Keratinocyte (primary cell): Measurements from ENCODE around the gene DOCK11. TPM values are rescaled to one million over a fixed set of nuclear protein-coding genes. Genes with fewer than 3 reads are reported as not detected.

Source experiments
- DNase-seq: peaks from one replicate; pipeline ENCODE4 v3.0.0-alpha.2; 2011; ENCODE audit warnings: low read depth, missing footprints, low spot score
- FAIRE-seq: peaks from 2 replicates; lab custom pipeline; 2011; peaks lifted over from hg19 to GRCh38; lab: Jason Lieb, UNC
- H2AFZ ChIP-seq: 2 replicates; pipeline ENCODE4 v1.6.0; 2012; ENCODE audit warnings: low read length, control low read depth, inconsistent platforms; ENCODE audit not compliant: control insufficient read depth
- H3K27ac ChIP-seq: 2 replicates; pipeline ENCODE4 v1.5.1; 2011; ENCODE audit warnings: low read length; ENCODE audit not compliant: control insufficient read depth, insufficient read depth
- H3K27me3 ChIP-seq: 3 replicates; pipeline ENCODE4 v1.6.0; 2011; ENCODE audit warnings: low read length; ENCODE audit not compliant: control insufficient read depth, insufficient read depth; ENCODE audit errors: extremely low read depth
- H3K36me3 ChIP-seq, 2 experiments: 2 replicates in 1 of 2; 3 replicates in 1 of 2; pipeline ENCODE4 v1.5.1; 2011; ENCODE audit warnings: low read length in 2 of 2, mild to moderate bottlenecking in 1 of 2; ENCODE audit not compliant: control insufficient read depth in 2 of 2, insufficient read depth in 2 of 2; ENCODE audit errors: extremely low read depth in 1 of 2
- H3K4me1 ChIP-seq: 3 replicates; pipeline ENCODE4 v1.5.1; 2011; ENCODE audit warnings: low read length; ENCODE audit not compliant: control insufficient read depth, insufficient read depth; ENCODE audit errors: extremely low read depth
- H3K4me2 ChIP-seq: 3 replicates; pipeline ENCODE4 v1.6.0; 2011; ENCODE audit warnings: low read depth, low read length; ENCODE audit not compliant: control insufficient read depth, insufficient read depth; ENCODE audit errors: extremely low read depth
- H3K4me3 ChIP-seq, 3 experiments: fragments of 200-600 bp in 1 of 3; sonication (generic) in 1 of 3; 2 replicates in 2 of 3; 3 replicates in 1 of 3; pipeline ENCODE4 v1.5.1; 2011 to 2016; ENCODE audit warnings: low read length in 3 of 3, mild to moderate bottlenecking in 3 of 3, control low read depth in 2 of 3, inconsistent platforms in 1 of 3, low read depth in 1 of 3, mixed read lengths in 1 of 3, mixed run types in 1 of 3, moderate library complexity in 1 of 3; ENCODE audit not compliant: control insufficient read depth in 2 of 3, insufficient read depth in 2 of 3; ENCODE audit errors: extremely low read depth in 1 of 3
- H3K79me2 ChIP-seq: 2 replicates; pipeline ENCODE4 v1.6.0; 2012; ENCODE audit warnings: low read length; ENCODE audit not compliant: control insufficient read depth, insufficient read depth
- H3K9ac ChIP-seq: 3 replicates; pipeline ENCODE4 v1.6.0; 2011; ENCODE audit warnings: low read length; ENCODE audit not compliant: control insufficient read depth, insufficient read depth; ENCODE audit errors: extremely low read depth
- H3K9me1 ChIP-seq: 3 replicates; pipeline ENCODE4 v1.6.0; 2011; ENCODE audit warnings: low read length; ENCODE audit not compliant: control insufficient read depth, insufficient read depth; ENCODE audit errors: extremely low read depth
- H3K9me3 ChIP-seq: 2 replicates; pipeline ENCODE4 v1.5.1; 2012; ENCODE audit warnings: low read depth, low read length; ENCODE audit not compliant: control insufficient read depth
- H4K20me1 ChIP-seq: 3 replicates; pipeline ENCODE4 v1.6.0; 2011; ENCODE audit warnings: low read length; ENCODE audit not compliant: control insufficient read depth, insufficient read depth; ENCODE audit errors: extremely low read depth
- EZH2 ChIP-seq: IDR thresholded peaks from one replicate; pipeline ENCODE4 v1.6.1; 2012; ENCODE audit warnings: inconsistent platforms, mild to moderate bottlenecking, low read length, moderate library complexity
- dilution Hi-C: fragments of 300-500 bp; cut with MboI; formaldehyde crosslinking; loops from one replicate; pipeline ENCODE4 v1.7.0; 2020; ENCODE audit warnings: low sequenced_read_pairs; ENCODE audit not compliant: extremely low pct_ligation_motif_present
- polyA plus RNA-seq, 5 experiments: library from polyadenylated mRNA; depleted of rRNA in 3 of 5; stranded (reverse) in 3 of 5; stranded (forward) in 1 of 5; unstranded in 1 of 5; fragments of >200 nt; gene quantifications; 1 replicate in 1 of 5; 2 replicates in 3 of 5; 3 replicates in 1 of 5; pipeline versions ENCODE4 v1.2.1 to v1.2.3, GENCODE V29; 2011 to 2012; ENCODE audit warnings: missing spikeins in 2 of 5, low read depth in 1 of 5, low replicate concordance in 1 of 5
- TF ChIP-seq, protein P1 (sequence below), 3 experiments: IDR thresholded peaks in 1 of 3; conservative IDR thresholded peaks in 1 of 3; optimal IDR thresholded peaks in 1 of 3; 2 replicates in 2 of 3; 3 replicates in 1 of 3; pipeline versions ENCODE3 to v1.5.1; 2011; ENCODE audit warnings: low read length in 3 of 3, mild to moderate bottlenecking in 3 of 3, moderate library complexity in 2 of 3, control low read depth in 1 of 3, inconsistent platforms in 1 of 3; ENCODE audit not compliant: insufficient read depth in 2 of 3; ENCODE audit errors: extremely low read depth in 1 of 3

Gene DOCK11
- polyA plus RNA-seq, 1 donor (not counting 4 experiments of a cell fraction or from before 2014, with no cell fraction given): 4.6 TPM

DNA sequence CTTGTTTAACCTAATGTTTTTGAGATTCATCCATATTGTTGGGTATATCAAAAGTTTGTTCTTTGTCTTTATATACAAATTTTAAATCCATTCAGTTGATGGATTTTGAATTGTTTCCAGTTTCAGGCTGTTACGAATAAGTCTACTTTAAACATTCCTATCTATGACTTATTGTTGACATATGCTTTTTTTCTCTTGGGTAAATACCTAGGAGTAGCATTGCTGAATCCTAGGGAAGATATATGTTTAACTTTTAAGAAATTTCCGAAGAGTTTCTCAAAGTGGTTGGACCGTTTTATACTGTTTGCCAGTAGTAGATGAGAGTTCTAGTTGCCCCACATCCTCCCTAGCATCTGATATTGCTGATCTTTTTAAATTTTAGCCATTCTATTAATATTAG, 170.9 kb downstream of the DOCK11 start:
- DNase-seq (no peak), FAIRE-seq (no peak)
- TF ChIP-seq, protein P1, sequence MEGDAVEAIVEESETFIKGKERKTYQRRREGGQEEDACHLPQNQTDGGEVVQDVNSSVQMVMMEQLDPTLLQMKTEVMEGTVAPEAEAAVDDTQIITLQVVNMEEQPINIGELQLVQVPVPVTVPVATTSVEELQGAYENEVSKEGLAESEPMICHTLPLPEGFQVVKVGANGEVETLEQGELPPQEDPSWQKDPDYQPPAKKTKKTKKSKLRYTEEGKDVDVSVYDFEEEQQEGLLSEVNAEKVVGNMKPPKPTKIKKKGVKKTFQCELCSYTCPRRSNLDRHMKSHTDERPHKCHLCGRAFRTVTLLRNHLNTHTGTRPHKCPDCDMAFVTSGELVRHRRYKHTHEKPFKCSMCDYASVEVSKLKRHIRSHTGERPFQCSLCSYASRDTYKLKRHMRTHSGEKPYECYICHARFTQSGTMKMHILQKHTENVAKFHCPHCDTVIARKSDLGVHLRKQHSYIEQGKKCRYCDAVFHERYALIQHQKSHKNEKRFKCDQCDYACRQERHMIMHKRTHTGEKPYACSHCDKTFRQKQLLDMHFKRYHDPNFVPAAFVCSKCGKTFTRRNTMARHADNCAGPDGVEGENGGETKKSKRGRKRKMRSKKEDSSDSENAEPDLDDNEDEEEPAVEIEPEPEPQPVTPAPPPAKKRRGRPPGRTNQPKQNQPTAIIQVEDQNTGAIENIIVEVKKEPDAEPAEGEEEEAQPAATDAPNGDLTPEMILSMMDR (optimal IDR thresholded peaks at IDR 0.05 in 1 of 3, IDR thresholded peaks at IDR 0.05 in 1 of 3, conservative IDR thresholded peaks at IDR 0.05 in 1 of 3; ENCODE audit: extremely low read depth in 1 of 3, insufficient read depth in 2 of 3, low read length in 3 of 3): no peak

DNA sequence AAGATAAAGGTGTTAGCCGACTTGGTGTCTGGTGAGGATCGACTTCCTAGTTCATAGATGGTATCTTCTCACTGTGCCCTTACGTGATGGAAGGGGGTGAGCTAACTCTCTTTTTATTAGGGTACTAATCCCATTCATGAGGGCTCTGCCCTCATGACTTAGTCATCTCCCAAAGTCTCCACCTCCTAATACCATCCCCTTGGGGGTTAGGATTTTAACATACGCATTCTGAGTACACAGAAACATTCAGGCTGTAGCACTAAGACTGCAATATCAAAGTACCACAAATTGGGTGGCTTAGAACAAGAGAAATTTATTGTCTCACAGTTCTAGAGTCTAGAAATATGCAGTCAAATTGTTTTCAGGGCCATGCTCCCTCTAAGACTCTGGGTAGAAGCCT, 173.8 kb downstream of the DOCK11 start:
- Histone ChIP-seq H3K9me3 (no peaks in the 10 kb centered on the region), H3K4me1 (no peaks in the 10 kb centered on the region), H3K27ac (no peak overlapping the region), H3K4me3 (no peak overlapping the region), H3K9ac (no peak overlapping the region), H3K79me2 (no peaks in the 10 kb centered on the region), H4K20me1 (no peaks in the 10 kb centered on the region), H3K4me2 (no peak overlapping the region), H3K36me3 (no peaks in the 10 kb centered on the region), H2AFZ (no peak overlapping the region), H3K9me1 (no peaks in the 10 kb centered on the region), H3K27me3 (no peaks in the 10 kb centered on the region)
- TF ChIP-seq, protein P1 (optimal IDR thresholded peaks at IDR 0.05 in 1 of 3, IDR thresholded peaks at IDR 0.05 in 1 of 3, conservative IDR thresholded peaks at IDR 0.05 in 1 of 3; ENCODE audit: extremely low read depth in 1 of 3, insufficient read depth in 2 of 3, low read length in 3 of 3): no peak
- TF ChIP-seq EZH2: no peak
- DNase-seq (no peak), FAIRE-seq (no peak)
- dilution Hi-C loops: no loop called here

More for the DNA sequence above, 170.9 kb downstream of the DOCK11 start:
- H3K4me3 ChIP-seq: no peak overlapping the region
- H2AFZ ChIP-seq: no peak overlapping the region
- H3K9ac ChIP-seq: no peak overlapping the region
- H3K36me3 ChIP-seq: no peaks in the 10 kb centered on the region
- no peaks in the 10 kb centered on the region for H3K9me1 ChIP-seq
- no peaks in the 10 kb centered on the region for H3K4me1 ChIP-seq
- H3K4me2 ChIP-seq: no peak overlapping the region
- no peaks in the 10 kb centered on the region for H3K27me3 ChIP-seq
- no peak overlapping the region for H3K27ac ChIP-seq
- H3K9me3 ChIP-seq: no peaks in the 10 kb centered on the region
- H4K20me1 ChIP-seq: no peaks in the 10 kb centered on the region
- no peaks in the 10 kb centered on the region for H3K79me2 ChIP-seq
- dilution Hi-C loops: no loop called here
